Measurements from ENCODE around the gene DMD. TPM values are rescaled to one million over a fixed set of nuclear protein-coding genes. Genes with fewer than 3 reads are reported as not detected.

The DMD gene
- total RNA-seq, 1 donor from 2014 or later, result 22.2 TPM

GRCh38 chrX:32408389-32408788 lies 803.0 kb downstream of the DMD start:
- H3K4me2 ChIP-seq (ENCODE audit: low read length), result no peak overlapping the region
- TF ChIP-seq CTCF (IDR thresholded peaks at IDR 0.05; ENCODE audit: insufficient read depth, low read depth, low read length) (no peak), EZH2 (IDR thresholded peaks at IDR 0.05; ENCODE audit: insufficient read depth, low read length) (no peak)
- no peaks in the 10 kb centered on the region for H3K36me3 ChIP-seq (ENCODE audit: insufficient read depth, low read length)
- H3K4me3 ChIP-seq (ENCODE audit: insufficient read depth, low read depth, low read length), result no peak overlapping the region
- no peak overlapping the region for H3K4me3 Mint-ChIP-seq (ENCODE audit: unreplicated experiment)
- no peaks in the 10 kb centered on the region for H3K27me3 Mint-ChIP-seq (ENCODE audit: low read depth, unreplicated experiment)
- no peaks in the 10 kb centered on the region for H3K9me3 Mint-ChIP-seq (ENCODE audit: unreplicated experiment)
- no peak overlapping the region for H2AFZ ChIP-seq (ENCODE audit: low read depth, low read length)
- H3K27ac ChIP-seq (ENCODE audit: low read depth, low read length), result no peak overlapping the region
- no peak for DNase-seq (ENCODE audit: low read depth)
- peaks cover 2% of the 10 kb centered on the region for H3K4me1 Mint-ChIP-seq (ENCODE audit: low read depth, unreplicated experiment)
- H3K27me3 ChIP-seq (ENCODE audit: insufficient read depth, low read length), result no peaks in the 10 kb centered on the region
- H3K27ac Mint-ChIP-seq (ENCODE audit: unreplicated experiment), result no peak overlapping the region
- no peaks in the 10 kb centered on the region for H3K79me2 ChIP-seq (ENCODE audit: insufficient read depth, low read length)
- no peaks in the 10 kb centered on the region for H3K9me3 ChIP-seq (ENCODE audit: insufficient read depth, low read depth, low read length)
- FAIRE-seq, result peak; percentile 69
- no peak overlapping the region for H3K9ac ChIP-seq (ENCODE audit: low read length)
- H3K4me1 ChIP-seq (ENCODE audit: insufficient read depth, low read length), result no peaks in the 10 kb centered on the region
- no peaks in the 10 kb centered on the region for H4K20me1 ChIP-seq (ENCODE audit: insufficient read depth, low read length)
- no peaks in the 10 kb centered on the region for H3K36me3 Mint-ChIP-seq (ENCODE audit: low read depth, unreplicated experiment)

- no peak overlapping the region for H2AFZ ChIP-seq (ENCODE audit: low read depth, low read length)
- H3K4me3 ChIP-seq (ENCODE audit: insufficient read depth, low read depth, low read length), result no peak overlapping the region
- no peaks in the 10 kb centered on the region for H3K9me3 Mint-ChIP-seq (ENCODE audit: unreplicated experiment)
- no peak overlapping the region for H3K27ac Mint-ChIP-seq (ENCODE audit: unreplicated experiment)
- no peaks in the 10 kb centered on the region for H3K4me1 Mint-ChIP-seq (ENCODE audit: low read depth, unreplicated experiment)
- no peak for TF ChIP-seq CTCF (IDR thresholded peaks at IDR 0.05; ENCODE audit: insufficient read depth, low read depth, low read length)
- no peak for TF ChIP-seq EZH2 (IDR thresholded peaks at IDR 0.05; ENCODE audit: insufficient read depth, low read length)
- no peaks in the 10 kb centered on the region for H3K36me3 ChIP-seq (ENCODE audit: insufficient read depth, low read length)
- no peak overlapping the region for H3K4me3 Mint-ChIP-seq (ENCODE audit: unreplicated experiment)
- H3K79me2 ChIP-seq (ENCODE audit: insufficient read depth, low read length), result no peaks in the 10 kb centered on the region
- no peaks in the 10 kb centered on the region for H3K27me3 ChIP-seq (ENCODE audit: insufficient read depth, low read length)
- no peak overlapping the region for H3K4me2 ChIP-seq (ENCODE audit: low read length)
- no peak overlapping the region for H3K9ac ChIP-seq (ENCODE audit: low read length)
- H3K4me1 ChIP-seq (ENCODE audit: insufficient read depth, low read length), result no peaks in the 10 kb centered on the region
- no peaks in the 10 kb centered on the region for H3K27me3 Mint-ChIP-seq (ENCODE audit: low read depth, unreplicated experiment)
- FAIRE-seq (no peak), DNase-seq (ENCODE audit: low read depth) (no peak)
- no peak overlapping the region for H3K27ac ChIP-seq (ENCODE audit: low read depth, low read length)
- no peaks in the 10 kb centered on the region for H3K9me3 ChIP-seq (ENCODE audit: insufficient read depth, low read depth, low read length)
- no peaks in the 10 kb centered on the region for H3K36me3 Mint-ChIP-seq (ENCODE audit: low read depth, unreplicated experiment)
- H4K20me1 ChIP-seq (ENCODE audit: insufficient read depth, low read length), result no peaks in the 10 kb centered on the region
Observed at GRCh38 chrX:32397562-32398216, 813.7 kb downstream of the DMD start.

GRCh38 chrX:32395878-32396277 lies 815.5 kb downstream of the DMD start:
- Histone ChIP-seq H3K27ac (ENCODE audit: low read depth, low read length) (no peak overlapping the region), H3K4me3 (ENCODE audit: insufficient read depth, low read depth, low read length) (no peak overlapping the region), H3K9me3 (ENCODE audit: insufficient read depth, low read depth, low read length) (no peaks in the 10 kb centered on the region), H3K9ac (ENCODE audit: low read length) (no peak overlapping the region), H3K79me2 (ENCODE audit: insufficient read depth, low read length) (no peaks in the 10 kb centered on the region), H3K4me1 (ENCODE audit: insufficient read depth, low read length) (no peaks in the 10 kb centered on the region), H3K4me2 (ENCODE audit: low read length) (no peak overlapping the region), H2AFZ (ENCODE audit: low read depth, low read length) (no peak overlapping the region), H3K36me3 (ENCODE audit: insufficient read depth, low read length) (no peaks in the 10 kb centered on the region), H4K20me1 (ENCODE audit: insufficient read depth, low read length) (no peaks in the 10 kb centered on the region), H3K27me3 (ENCODE audit: insufficient read depth, low read length) (no peaks in the 10 kb centered on the region)
- H3K4me1 Mint-ChIP-seq (ENCODE audit: low read depth, unreplicated experiment), result no peaks in the 10 kb centered on the region
- no peak for DNase-seq (ENCODE audit: low read depth)
- no peak for FAIRE-seq
- H3K9me3 Mint-ChIP-seq (ENCODE audit: unreplicated experiment), result no peaks in the 10 kb centered on the region
- no peaks in the 10 kb centered on the region for H3K27me3 Mint-ChIP-seq (ENCODE audit: low read depth, unreplicated experiment)
- TF ChIP-seq EZH2 (IDR thresholded peaks at IDR 0.05; ENCODE audit: insufficient read depth, low read length), result no peak
- no peak for TF ChIP-seq CTCF (IDR thresholded peaks at IDR 0.05; ENCODE audit: insufficient read depth, low read depth, low read length)
- no peaks in the 10 kb centered on the region for H3K36me3 Mint-ChIP-seq (ENCODE audit: low read depth, unreplicated experiment)
- no peak overlapping the region for H3K27ac Mint-ChIP-seq (ENCODE audit: unreplicated experiment)
- H3K4me3 Mint-ChIP-seq (ENCODE audit: unreplicated experiment), result no peak overlapping the region

Data from astrocyte (in vitro differentiated cells and primary cell).